ENCODE data around the gene SLC2A6.

SLC2A6 gene

GRCh38 chr9:133437753-133438531, 41.0 kb downstream of the SLC2A6 start:
- no peak for DNase-seq (ENCODE audit: low read depth)
- Histone ChIP-seq H3K36me3 (ENCODE audit: control insufficient read depth, insufficient read depth, low read length, severe bottlenecking) (no peaks in the 10 kb centered on the region), H3K4me3 (ENCODE audit: low read length) (no peak overlapping the region), H3K4me1 (ENCODE audit: control insufficient read depth, insufficient read depth, low read length) (peaks cover 4% of the 10 kb centered on the region), H3K9ac (ENCODE audit: low read length) (no peak overlapping the region), H3K27me3 (replicated peaks; ENCODE audit: control insufficient read depth, insufficient read depth, low read length) (no peaks in the 10 kb centered on the region), H3K9me3 (ENCODE audit: control insufficient read depth, low read length) (no peaks in the 10 kb centered on the region)

DNA sequence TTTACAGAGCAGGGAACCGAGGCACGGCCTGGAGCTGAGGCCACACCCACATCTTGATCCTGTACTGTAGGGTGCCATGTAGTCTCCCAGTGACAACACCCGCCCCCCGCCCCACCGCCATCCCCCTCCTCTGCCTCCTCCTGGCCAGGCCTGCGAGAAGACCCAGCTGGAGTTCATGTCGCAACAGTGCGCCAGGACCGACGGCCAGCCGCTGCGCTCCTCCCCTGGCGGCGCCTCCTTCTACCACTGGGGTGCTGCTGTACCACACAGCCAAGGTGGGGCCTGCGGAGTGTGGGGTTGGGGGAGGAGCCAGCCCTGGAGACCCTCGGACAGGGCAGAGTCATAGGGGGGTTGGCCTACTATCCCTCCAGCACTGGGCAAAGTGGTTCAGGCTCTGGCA, 42.2 kb downstream of the SLC2A6 start:
- Histone ChIP-seq H3K36me3 (ENCODE audit: control insufficient read depth, insufficient read depth, low read length, severe bottlenecking) (no peaks in the 10 kb centered on the region), H3K27me3 (replicated peaks; ENCODE audit: control insufficient read depth, insufficient read depth, low read length) (no peaks in the 10 kb centered on the region)
- no peak for DNase-seq (ENCODE audit: low read depth)

GRCh38 chr9:133433351-133433843, 45.5 kb downstream of the SLC2A6 start:
- no peak for DNase-seq (ENCODE audit: low read depth)
- Histone ChIP-seq H3K9me3 (ENCODE audit: control insufficient read depth, low read length) (no peaks in the 10 kb centered on the region), H3K27me3 (replicated peaks; ENCODE audit: control insufficient read depth, insufficient read depth, low read length) (no peaks in the 10 kb centered on the region), H3K9ac (ENCODE audit: low read length) (no peak overlapping the region), H3K4me3 (ENCODE audit: low read length) (no peak overlapping the region), H3K36me3 (ENCODE audit: control insufficient read depth, insufficient read depth, low read length, severe bottlenecking) (no peaks in the 10 kb centered on the region), H3K4me1 (ENCODE audit: control insufficient read depth, insufficient read depth, low read length) (peaks cover 4% of the 10 kb centered on the region)

More for the DNA sequence above, 42.2 kb downstream of the SLC2A6 start:
- H3K4me1 ChIP-seq (ENCODE audit: control insufficient read depth, insufficient read depth, low read length): peaks cover 4% of the 10 kb centered on the region
- H3K9ac ChIP-seq (ENCODE audit: low read length): no peak overlapping the region
- no peaks in the 10 kb centered on the region for H3K9me3 ChIP-seq (ENCODE audit: control insufficient read depth, low read length)
- no peak overlapping the region for H3K4me3 ChIP-seq (ENCODE audit: low read length)

DNA sequence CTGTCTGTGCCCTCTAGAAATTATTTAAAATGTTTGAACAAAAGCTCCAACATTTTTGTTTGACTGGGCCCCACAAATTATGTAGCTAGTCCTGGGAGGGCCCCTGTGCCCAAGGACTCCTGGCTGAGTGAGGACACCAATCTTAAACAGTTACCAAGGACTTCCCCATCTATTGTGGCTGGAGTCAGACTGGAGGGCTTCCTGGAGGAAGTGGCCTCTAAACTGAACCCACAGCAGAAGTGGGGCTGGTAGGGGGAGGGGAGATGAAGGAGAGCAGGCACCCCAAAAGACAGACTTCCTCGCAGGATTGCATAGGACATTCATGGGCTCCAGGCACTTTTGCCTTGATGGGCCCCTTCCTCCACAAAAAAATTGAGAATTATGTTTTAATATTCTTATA, 48.7 kb downstream of the SLC2A6 start:
- Histone ChIP-seq H3K4me3 (ENCODE audit: low read length) (no peak overlapping the region), H3K9ac (ENCODE audit: low read length) (no peak overlapping the region), H3K9me3 (ENCODE audit: control insufficient read depth, low read length) (no peaks in the 10 kb centered on the region), H3K27me3 (replicated peaks; ENCODE audit: control insufficient read depth, insufficient read depth, low read length) (peaks cover 12% of the 10 kb centered on the region), H3K36me3 (ENCODE audit: control insufficient read depth, insufficient read depth, low read length, severe bottlenecking) (no peaks in the 10 kb centered on the region), H3K4me1 (ENCODE audit: control insufficient read depth, insufficient read depth, low read length) (peaks cover 4% of the 10 kb centered on the region)
- DNase-seq (ENCODE audit: low read depth): no peak

- no peak overlapping the region for H3K4me3 ChIP-seq (ENCODE audit: low read length)
- DNase-seq (ENCODE audit: low read depth): peak; percentile 10
- no peak overlapping the region for H3K9ac ChIP-seq (ENCODE audit: low read length)
Observed at GRCh38 chr9:133429641-133430161, 49.2 kb downstream of the SLC2A6 start.

GRCh38 chr9:133429214-133429613, 49.7 kb downstream of the SLC2A6 start:
- Histone ChIP-seq H3K9me3 (ENCODE audit: control insufficient read depth, low read length) (no peaks in the 10 kb centered on the region), H3K4me1 (ENCODE audit: control insufficient read depth, insufficient read depth, low read length) (no peaks in the 10 kb centered on the region), H3K36me3 (ENCODE audit: control insufficient read depth, insufficient read depth, low read length, severe bottlenecking) (no peaks in the 10 kb centered on the region), H3K4me3 (ENCODE audit: low read length) (no peak overlapping the region), H3K27me3 (replicated peaks; ENCODE audit: control insufficient read depth, insufficient read depth, low read length) (peaks cover 12% of the 10 kb centered on the region), H3K9ac (ENCODE audit: low read length) (no peak overlapping the region)
- DNase-seq (ENCODE audit: low read depth): no peak

More at GRCh38 chr9:133429641-133430161, 49.2 kb downstream of the SLC2A6 start:
- peaks cover 2% of the 10 kb centered on the region for H3K4me1 ChIP-seq (ENCODE audit: control insufficient read depth, insufficient read depth, low read length)
- no peaks in the 10 kb centered on the region for H3K9me3 ChIP-seq (ENCODE audit: control insufficient read depth, low read length)
- H3K36me3 ChIP-seq (ENCODE audit: control insufficient read depth, insufficient read depth, low read length, severe bottlenecking): no peaks in the 10 kb centered on the region
- peaks cover 12% of the 10 kb centered on the region for H3K27me3 ChIP-seq (replicated peaks; ENCODE audit: control insufficient read depth, insufficient read depth, low read length)

GRCh38 chr9:133428617-133429101, 50.2 kb downstream of the SLC2A6 start:
- peaks cover 12% of the 10 kb centered on the region for H3K27me3 ChIP-seq (replicated peaks; ENCODE audit: control insufficient read depth, insufficient read depth, low read length)
- H3K4me3 ChIP-seq (ENCODE audit: low read length): no peak overlapping the region
- H3K36me3 ChIP-seq (ENCODE audit: control insufficient read depth, insufficient read depth, low read length, severe bottlenecking): no peaks in the 10 kb centered on the region
- peak; percentile 39 for DNase-seq (ENCODE audit: low read depth)
- H3K9ac ChIP-seq (ENCODE audit: low read length): no peak overlapping the region
- no peaks in the 10 kb centered on the region for H3K9me3 ChIP-seq (ENCODE audit: control insufficient read depth, low read length)
- no peaks in the 10 kb centered on the region for H3K4me1 ChIP-seq (ENCODE audit: control insufficient read depth, insufficient read depth, low read length)

GRCh38 chr9:133427658-133428348, 51.1 kb downstream of the SLC2A6 start:
- H3K9ac ChIP-seq (ENCODE audit: low read length): no peak overlapping the region

DNA sequence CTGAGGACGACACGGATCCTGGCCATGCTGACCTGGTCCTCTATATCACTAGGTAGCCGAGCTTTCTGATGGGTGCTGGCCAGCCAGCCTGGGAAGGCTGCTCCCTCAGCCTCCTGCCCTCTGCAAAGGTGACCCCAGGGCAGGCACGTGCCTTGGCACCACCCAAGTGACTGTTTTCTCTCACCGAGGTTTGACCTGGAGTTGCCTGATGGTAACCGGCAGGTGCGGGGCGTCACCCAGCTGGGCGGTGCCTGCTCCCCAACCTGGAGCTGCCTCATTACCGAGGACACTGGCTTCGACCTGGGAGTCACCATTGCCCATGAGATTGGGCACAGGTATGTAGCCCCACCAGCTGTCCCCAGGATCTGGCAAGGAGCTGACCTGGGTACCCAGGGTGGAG, 52.9 kb downstream of the SLC2A6 start:
- Histone ChIP-seq H3K27me3 (replicated peaks; ENCODE audit: control insufficient read depth, insufficient read depth, low read length) (peaks cover 12% of the 10 kb centered on the region), H3K4me3 (ENCODE audit: low read length) (no peak overlapping the region), H3K9me3 (ENCODE audit: control insufficient read depth, low read length) (no peaks in the 10 kb centered on the region), H3K9ac (ENCODE audit: low read length) (no peak overlapping the region), H3K4me1 (ENCODE audit: control insufficient read depth, insufficient read depth, low read length) (no peaks in the 10 kb centered on the region), H3K36me3 (ENCODE audit: control insufficient read depth, insufficient read depth, low read length, severe bottlenecking) (no peaks in the 10 kb centered on the region)
- no peak for DNase-seq (ENCODE audit: low read depth)

More at GRCh38 chr9:133427658-133428348, 51.1 kb downstream of the SLC2A6 start:
- Histone ChIP-seq H3K9me3 (ENCODE audit: control insufficient read depth, low read length) (no peaks in the 10 kb centered on the region), H3K27me3 (replicated peaks; ENCODE audit: control insufficient read depth, insufficient read depth, low read length) (peaks cover 12% of the 10 kb centered on the region), H3K36me3 (ENCODE audit: control insufficient read depth, insufficient read depth, low read length, severe bottlenecking) (no peaks in the 10 kb centered on the region), H3K4me3 (ENCODE audit: low read length) (no peak overlapping the region), H3K4me1 (ENCODE audit: control insufficient read depth, insufficient read depth, low read length) (no peaks in the 10 kb centered on the region)
- DNase-seq (ENCODE audit: low read depth): no peak

- no peak overlapping the region for H3K4me3 ChIP-seq (ENCODE audit: low read length)
Observed at GRCh38 chr9:133425049-133425632, 53.8 kb downstream of the SLC2A6 start.

DNA sequence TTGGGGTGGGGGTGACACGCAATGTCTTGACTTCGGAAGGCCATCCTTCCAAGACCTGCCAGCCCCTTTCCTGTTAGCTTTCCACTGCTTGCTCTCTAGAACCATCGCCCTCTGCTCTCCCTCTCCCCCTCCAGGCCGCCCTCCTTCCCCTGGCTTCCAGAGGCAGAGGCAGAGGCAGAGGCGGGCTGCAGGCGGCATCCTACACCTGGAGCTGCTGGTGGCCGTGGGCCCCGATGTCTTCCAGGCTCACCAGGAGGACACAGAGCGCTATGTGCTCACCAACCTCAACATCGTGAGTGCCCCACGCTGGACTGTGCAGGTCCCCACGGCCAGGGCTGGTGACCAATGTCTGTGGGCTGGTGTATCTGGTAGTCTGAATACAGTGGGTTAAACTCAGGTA, 54.7 kb downstream of the SLC2A6 start:
- no peaks in the 10 kb centered on the region for H3K4me1 ChIP-seq (ENCODE audit: control insufficient read depth, insufficient read depth, low read length)
- H3K27me3 ChIP-seq (replicated peaks; ENCODE audit: control insufficient read depth, insufficient read depth, low read length): peaks cover 12% of the 10 kb centered on the region
- no peak for DNase-seq (ENCODE audit: low read depth)
- H3K4me3 ChIP-seq (ENCODE audit: low read length): no peak overlapping the region
- H3K9ac ChIP-seq (ENCODE audit: low read length): no peak overlapping the region
- no peaks in the 10 kb centered on the region for H3K9me3 ChIP-seq (ENCODE audit: control insufficient read depth, low read length)
- H3K36me3 ChIP-seq (ENCODE audit: control insufficient read depth, insufficient read depth, low read length, severe bottlenecking): no peaks in the 10 kb centered on the region

More at GRCh38 chr9:133425049-133425632, 53.8 kb downstream of the SLC2A6 start:
- Histone ChIP-seq H3K4me1 (ENCODE audit: control insufficient read depth, insufficient read depth, low read length) (no peaks in the 10 kb centered on the region), H3K27me3 (replicated peaks; ENCODE audit: control insufficient read depth, insufficient read depth, low read length) (peaks cover 12% of the 10 kb centered on the region), H3K9ac (ENCODE audit: low read length) (no peak overlapping the region), H3K9me3 (ENCODE audit: control insufficient read depth, low read length) (no peaks in the 10 kb centered on the region), H3K36me3 (ENCODE audit: control insufficient read depth, insufficient read depth, low read length, severe bottlenecking) (no peaks in the 10 kb centered on the region)
- no peak for DNase-seq (ENCODE audit: low read depth)

Measured in adipocyte (in vitro differentiated cells).